H1 (cell line): Measurements from ENCODE around the gene BRME1.

Experiments
- CBX5 ChIP-seq: fragments of 300-800, 300-1000 bp; sonication (generic); IDR thresholded peaks from 2 replicates; pipeline ENCODE4 v1.7.1; 2016; ENCODE audit warnings: antibody characterized with exemption, low read length, low read depth
- CTCF ChIP-seq, 3 experiments: IDR thresholded peaks; 1 replicate in 2 of 3; 2 replicates in 1 of 3; pipeline versions ENCODE4 v1.5.1 to v1.6.1; 2011; ENCODE audit warnings: low read length in 3 of 3, mild to moderate bottlenecking in 3 of 3, inconsistent platforms in 2 of 3, low read depth in 1 of 3, moderate library complexity in 1 of 3; ENCODE audit not compliant: insufficient read depth in 1 of 3; ENCODE audit errors: control extremely low read depth in 1 of 3
- GABPA ChIP-seq: IDR thresholded peaks from 2 replicates; pipeline ENCODE4 v1.6.1; 2011; ENCODE audit warnings: mild to moderate bottlenecking, low read length, moderate library complexity, borderline replicate concordance; ENCODE audit not compliant: insufficient read depth
- POLR2AphosphoS5 ChIP-seq: IDR thresholded peaks from 2 replicates; pipeline ENCODE4 v1.6.1; 2011; ENCODE audit warnings: low read depth, low read length
- RAD21 ChIP-seq, 2 experiments: IDR thresholded peaks in 1 of 2; conservative IDR thresholded peaks in 1 of 2; 2 replicates each; pipeline ENCODE4 v1.6.1; 2011; ENCODE audit warnings: low read depth in 2 of 2, low read length in 2 of 2, improper control_type of control experiment in 1 of 2, inconsistent platforms in 1 of 2, mild to moderate bottlenecking in 1 of 2, moderate library complexity in 1 of 2
- RFX5 ChIP-seq: IDR thresholded peaks from 2 replicates; pipeline ENCODE4 v1.6.1; 2011; ENCODE audit warnings: low read depth, low read length, improper control_type of control experiment, borderline replicate concordance
- SIN3A ChIP-seq, 2 experiments: IDR thresholded peaks in 1 of 2; conservative IDR thresholded peaks in 1 of 2; 2 replicates each; pipeline ENCODE4 v1.6.1; 2011 to 2012; ENCODE audit warnings: low read length in 2 of 2, improper control_type of control experiment in 1 of 2, low read depth in 1 of 2, mild to moderate bottlenecking in 1 of 2

GRCh38 chr19:13899912-13900584, 5.9 kb downstream of the BRME1 start:
- TF ChIP-seq GABPA (no peak), RFX5 (no peak), CTCF (IDR thresholded peaks at IDR 0.05; ENCODE audit: control extremely low read depth in 1 of 3, insufficient read depth in 1 of 3, low read depth in 1 of 3, low read length in 3 of 3) (no peak), RAD21 (IDR thresholded peaks at IDR 0.05 in 1 of 2, conservative IDR thresholded peaks at IDR 0.05 in 1 of 2; ENCODE audit: low read depth in 2 of 2, low read length in 2 of 2) (no peak), POLR2AphosphoS5 (no peak), SIN3A (conservative IDR thresholded peaks at IDR 0.05 in 1 of 2, IDR thresholded peaks at IDR 0.05 in 1 of 2; ENCODE audit: low read depth in 1 of 2, low read length in 2 of 2) (no peak), CBX5 (no peak)
